DMS 273 (cell line): ENCODE data around the gene UBAC1.
A peak's percentile ranks its signal among the peaks of the same experiment; 100 is the strongest.

Source experiments
- DNase-seq: peaks from one replicate; lab custom pipeline; 2025; ENCODE audit not compliant: unreplicated experiment; lab: John Stamatoyannopoulos, UW

The UBAC1 gene

DNA sequence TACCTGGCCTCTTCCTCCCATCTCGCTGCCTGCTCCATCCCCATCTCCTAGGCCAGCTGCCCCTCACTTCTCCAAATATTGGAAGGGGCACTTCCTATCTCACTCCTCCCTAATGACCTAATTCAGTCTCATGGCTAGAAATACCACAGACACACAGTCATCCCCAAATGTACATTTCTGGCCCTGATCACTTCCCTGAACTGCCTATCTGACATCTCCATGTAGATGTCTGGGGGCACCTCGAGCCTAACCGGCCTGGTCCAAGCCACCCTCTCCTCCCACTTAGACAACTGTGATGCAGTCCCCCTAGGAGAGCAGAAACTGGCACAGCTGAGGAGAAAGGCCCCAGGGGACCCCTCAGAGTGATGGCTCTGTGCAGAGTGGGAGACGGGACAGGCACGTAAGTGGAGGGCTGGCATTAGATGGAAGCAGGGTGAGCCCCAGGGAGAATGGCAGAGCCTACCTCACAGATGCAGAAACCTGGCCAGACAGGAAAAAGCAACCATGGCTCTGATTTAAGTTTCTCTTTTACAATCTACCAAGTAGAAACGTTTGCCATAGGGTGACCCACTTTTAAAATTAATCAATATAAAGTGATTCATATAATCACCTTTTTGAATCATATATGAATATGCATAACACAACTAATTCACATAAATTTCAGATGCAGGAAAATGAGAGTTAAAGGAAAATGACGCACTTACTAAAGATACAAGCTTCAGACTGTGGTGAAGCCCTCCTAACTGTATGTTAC lies 75.9 kb downstream of the UBAC1 start:
- no peak for DNase-seq

DNA sequence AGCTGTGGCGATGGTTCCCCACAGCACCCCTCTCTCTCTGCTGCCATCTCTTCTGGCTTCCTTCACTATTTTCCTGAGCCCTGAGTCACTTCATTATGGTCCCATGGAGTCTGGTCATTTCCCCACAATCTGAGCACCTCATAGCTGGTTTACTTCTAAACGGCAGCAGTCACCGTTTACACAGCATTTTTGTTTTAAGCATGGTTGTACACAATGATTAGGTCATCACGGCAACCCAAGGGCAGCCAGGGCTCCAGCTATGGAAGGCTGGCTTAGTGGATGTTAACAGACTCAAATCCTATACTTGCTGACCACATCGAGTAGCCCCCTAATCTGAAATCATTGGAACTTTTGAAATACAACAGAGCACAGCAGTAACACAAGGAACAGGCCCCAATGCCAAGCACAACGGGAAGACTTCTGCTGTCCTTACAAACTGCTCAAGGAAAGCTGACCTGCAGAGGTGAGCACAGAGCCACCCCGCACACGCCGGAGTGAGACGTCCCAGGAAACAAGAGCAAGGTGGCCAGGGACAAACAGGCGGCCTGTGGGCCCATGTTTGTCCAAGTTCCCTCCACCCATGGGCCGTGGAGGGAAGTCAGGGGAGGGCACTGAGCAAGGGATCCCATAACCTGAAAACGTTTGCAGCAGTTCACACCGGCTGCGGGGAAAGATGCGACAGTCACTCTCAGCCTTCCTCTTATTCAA lies 76.7 kb downstream of the UBAC1 start:
- DNase-seq = no peak

GRCh38 chr9:135883410-135884089 lies 77.6 kb downstream of the UBAC1 start:
- peak; percentile 22 for DNase-seq
